ENCODE results near the gene PRSS58. TPM values are rescaled to one million over a fixed set of nuclear protein-coding genes. Genes with fewer than 3 reads are reported as not detected.

The PRSS58 gene
- not detected in 5 replicates for total RNA-seq (2022; extraction: Qiagen RNA extraction; ENCODE audit: low read depth)

GRCh38 chr7:142257958-142258357 is at the start of gene PRSS58:
Gene PRSS58 (minus strand): TSS chr7:142258058. CDS start chr7:142257707, 351 bp downstream.

Other genes with a start within 250 kb of the PRSS58 start
- not detected in 5 replicates for gene MGAM2, start 146.3 kb downstream of the PRSS58 start, total RNA-seq (2022; extraction: Qiagen RNA extraction; ENCODE audit: low read depth)

Data from A549 treated with ZK216348 at 1 μM for 4 hours (cell line).